ENCODE results near the gene PMEPA1.

PMEPA1 gene

DNA sequence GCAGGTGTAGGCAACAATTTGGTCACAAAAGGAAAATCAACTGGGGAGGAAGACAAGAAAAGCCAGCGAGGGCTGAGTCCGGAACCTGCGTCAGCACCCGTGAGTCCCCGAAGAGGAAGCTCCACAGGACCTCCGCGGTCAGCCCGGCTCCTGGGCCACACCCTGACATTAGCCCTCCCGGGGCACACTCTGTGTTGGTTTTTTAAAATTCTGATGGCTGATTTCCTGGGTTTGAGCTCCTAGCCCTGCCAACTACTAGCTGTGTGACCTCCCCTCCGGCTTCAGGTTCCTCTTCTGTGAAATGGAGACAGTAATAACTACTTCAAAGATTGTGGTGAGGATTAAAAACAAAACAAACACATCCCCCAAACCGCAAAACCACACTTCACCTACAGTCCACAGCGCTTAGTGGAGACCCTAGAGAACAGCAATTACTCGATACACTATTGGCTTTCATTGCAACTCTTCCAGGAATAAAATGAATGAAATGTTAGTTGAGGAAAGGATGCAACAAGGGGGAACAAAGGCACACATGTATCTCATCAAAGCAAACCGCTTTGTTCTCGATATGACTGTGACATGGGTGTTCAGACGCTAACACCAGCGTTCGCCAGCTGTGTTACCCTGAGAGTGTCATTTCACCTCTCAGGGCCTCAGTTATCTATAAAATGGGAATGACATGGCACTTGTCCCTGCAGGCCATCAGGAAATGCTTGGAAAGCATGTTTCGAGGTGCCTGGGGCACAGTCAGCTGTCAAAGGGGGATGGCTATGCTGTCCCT is 90.6 kb downstream of the PMEPA1 start:
- DNase-seq = peak; percentile 42

DNA sequence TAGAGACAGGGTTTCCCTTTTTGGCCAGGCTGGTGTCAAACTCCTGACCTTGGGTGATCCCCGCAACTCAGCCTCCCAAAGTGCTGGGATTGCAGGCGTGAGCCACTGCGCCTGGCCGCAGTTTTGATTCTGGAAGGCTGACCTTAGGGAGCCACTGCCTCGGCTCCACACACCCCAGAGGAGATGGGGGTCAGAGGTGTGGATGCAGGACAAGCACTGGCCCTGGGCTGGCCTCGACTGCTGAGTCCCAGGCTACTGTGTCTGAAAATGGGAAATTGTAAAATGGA is 91.1 kb downstream of the PMEPA1 start:
- DNase-seq = no peak

DNA sequence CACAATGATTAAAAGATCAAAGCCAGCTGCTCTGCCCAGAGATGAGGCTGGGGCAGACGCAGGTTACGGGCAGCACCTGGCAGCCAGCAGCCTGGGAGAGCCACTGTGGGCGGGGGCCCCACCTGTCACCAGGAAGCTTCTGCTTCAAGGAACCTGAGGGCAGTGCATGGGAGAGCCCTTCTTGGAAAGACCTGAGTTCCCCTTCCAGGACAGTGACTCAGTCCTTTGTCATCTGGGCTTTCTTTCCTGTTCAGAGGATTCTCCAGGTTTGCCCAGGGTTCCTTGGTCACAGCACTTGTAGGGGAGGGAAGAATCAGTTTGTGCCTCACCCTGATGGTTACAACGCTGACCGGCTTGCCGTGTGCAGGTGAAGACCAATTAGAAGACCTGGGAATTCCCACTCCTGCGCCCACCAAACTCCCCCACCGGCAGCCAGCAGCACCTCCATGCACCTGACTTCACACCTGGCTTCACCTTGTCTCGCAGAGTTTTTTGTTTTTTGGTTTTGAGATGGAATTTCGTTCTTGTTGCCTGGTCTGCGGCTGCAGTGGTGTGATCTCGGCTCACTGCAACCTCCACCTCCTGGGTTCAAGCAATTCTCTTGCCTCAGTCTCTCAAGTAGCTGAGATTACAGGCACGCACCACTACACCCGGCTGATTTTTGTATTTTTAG is 91.6 kb downstream of the PMEPA1 start:
- no peak for DNase-seq

DNA sequence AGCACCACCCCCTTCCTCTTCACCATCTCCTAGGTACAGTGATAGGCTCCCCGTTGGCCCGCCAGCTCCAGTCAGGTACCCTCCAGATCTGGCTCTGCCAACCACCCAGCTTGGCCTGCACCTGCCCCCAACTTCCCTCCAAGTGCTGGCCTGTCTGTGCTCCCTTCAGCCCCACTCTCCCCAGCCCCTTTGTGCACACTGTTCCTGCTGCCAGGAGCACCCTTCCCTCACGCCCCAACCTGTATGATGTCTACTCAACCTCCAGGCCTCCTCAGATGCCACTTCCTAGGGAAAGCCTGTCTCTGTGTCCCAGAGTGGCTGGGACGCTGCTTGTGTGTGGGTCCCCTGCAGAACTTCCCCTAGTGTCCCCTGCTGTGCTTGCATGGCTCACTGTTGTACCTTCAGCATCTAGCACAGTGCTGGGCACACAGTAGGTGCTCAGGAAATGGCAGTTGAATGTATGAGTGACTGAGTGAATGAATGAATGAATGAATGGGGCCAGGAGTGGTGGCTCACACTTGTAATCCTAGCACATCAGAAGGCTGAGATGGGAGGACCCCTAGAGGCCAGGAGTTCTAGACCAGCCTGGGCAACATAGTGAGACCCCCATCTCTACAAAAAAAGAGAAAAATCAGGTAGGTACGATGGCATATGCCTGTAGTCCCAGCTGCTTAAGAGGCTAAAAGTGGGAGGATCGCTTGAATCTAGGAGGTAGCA is 92.6 kb downstream of the PMEPA1 start:
- no peak for DNase-seq

DNA sequence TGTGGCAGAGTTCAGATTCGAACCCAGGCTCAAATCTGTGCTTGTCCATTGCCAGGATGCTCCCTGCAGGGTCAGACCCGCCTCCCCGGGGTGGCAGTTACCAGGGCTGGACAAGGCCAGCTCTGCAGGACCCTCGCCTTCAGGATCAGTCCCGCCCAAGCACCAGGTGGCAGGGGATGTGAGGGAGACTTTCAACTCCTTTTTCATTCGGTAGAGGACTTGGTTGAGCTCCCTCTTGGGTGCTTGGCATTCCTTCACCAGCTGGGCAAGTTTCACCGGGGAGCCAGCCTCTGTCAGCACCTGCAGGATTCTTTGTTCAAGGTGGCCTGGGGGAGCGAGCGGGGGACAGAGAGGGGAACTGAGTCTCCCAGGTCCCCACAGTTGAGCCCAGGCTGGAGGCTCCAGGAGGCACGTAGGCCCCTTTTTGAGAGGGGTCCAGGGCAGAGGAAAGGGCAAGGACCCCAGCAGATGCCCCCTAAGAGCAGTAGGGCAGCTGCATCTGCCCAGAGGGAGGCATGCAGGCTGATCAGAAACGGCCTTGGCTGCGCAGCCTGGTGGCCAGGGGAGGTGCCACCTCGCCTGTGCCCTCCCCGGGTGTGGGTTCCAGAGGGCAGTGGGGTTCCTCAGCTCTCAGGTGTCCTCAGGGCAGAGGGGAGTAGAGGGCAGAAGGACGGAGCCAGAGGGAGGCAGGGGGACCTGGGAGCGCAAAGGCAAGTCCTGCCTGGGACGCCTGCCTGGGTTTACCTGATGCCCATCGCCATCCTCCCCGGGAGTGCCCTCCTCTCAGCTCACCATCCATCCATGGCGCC is 93.5 kb downstream of the PMEPA1 start:
- no peak for DNase-seq

DNA sequence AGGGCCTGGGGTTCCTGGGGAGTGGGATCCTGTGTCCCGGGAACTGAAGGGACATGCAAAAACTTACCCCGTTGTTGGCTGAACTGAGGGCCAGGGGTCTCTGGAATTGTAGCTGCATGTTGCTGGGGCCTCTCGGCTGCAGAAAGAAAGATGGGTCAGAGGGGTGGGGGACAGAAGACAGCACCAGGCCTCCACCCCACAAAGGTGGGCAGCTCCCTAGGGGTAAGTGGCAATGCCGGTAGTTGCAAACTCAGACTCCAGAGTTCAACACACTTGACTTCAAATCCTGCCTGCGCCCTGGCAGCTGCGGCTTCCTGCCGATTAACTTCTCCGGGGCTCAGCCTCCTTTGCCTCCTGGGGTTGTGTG is 94.4 kb downstream of the PMEPA1 start:
- DNase-seq = no peak

DNA sequence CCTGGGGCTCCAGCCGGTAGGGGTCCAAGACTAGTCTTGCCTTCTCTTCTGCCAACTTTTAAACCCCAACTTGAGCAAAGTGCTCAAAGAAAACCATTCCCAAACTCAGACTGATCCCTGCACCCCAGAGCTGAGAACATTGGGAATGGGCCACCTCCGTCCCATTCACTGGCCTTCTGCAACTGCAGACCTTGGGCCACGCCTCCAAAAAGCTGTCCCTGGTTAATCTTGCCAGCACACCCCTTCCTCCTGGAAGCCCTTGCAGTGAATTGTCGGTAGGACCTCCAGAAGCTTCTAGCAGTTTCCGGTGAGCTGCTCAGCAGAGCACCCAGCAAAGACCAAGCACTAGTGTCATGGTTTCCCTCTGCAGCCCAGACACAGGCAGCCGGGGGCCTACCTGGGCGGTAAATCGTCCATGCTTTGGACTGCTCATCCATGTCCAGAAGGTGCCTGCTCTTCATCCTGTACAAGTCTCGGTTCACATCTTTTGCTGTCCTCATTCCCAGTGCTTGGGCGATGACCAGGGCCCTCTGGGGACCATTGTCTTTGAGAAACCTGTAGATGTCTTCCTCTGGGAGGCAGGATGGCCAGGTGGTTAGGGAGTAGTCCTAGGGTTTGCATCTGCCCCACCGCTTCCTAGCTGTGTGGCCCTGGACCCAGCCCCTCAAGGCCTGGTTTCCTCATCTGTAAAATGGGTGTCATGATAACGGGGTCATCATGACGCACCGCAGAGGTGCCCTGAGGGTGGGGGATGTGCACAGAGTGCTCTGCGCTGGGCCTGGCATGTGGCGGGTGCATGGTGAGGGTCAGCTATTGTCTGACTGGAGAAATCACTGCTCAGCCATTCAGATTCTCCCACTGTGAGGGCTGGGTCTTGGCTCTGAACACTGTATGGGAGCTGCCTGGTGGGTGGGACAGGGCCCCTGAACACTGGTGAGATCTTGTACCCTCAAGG is 95.0 kb downstream of the PMEPA1 start:
- no peak for DNase-seq

DNA sequence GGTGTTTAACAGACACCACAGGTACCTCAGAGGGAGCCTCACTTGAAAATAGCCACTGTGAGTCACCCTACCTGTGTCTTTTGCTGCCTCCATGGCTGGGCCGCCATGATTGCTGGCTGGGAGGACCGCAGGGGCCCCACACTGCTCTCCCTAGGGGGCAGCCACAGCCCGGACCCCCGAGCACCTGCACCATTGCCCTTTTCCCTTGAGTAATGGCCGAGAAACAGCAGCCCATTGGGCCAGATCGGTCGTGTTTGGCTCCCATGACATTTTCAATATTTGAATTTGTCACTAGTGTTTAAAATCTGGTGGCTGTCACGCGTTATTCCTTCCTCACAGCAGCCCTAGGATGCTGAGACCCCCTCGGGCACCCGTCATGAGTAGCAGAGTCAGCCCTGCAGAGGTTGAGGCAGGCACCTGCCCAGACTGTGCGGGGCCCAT is 96.3 kb downstream of the PMEPA1 start:
- DNase-seq = no peak

DNA sequence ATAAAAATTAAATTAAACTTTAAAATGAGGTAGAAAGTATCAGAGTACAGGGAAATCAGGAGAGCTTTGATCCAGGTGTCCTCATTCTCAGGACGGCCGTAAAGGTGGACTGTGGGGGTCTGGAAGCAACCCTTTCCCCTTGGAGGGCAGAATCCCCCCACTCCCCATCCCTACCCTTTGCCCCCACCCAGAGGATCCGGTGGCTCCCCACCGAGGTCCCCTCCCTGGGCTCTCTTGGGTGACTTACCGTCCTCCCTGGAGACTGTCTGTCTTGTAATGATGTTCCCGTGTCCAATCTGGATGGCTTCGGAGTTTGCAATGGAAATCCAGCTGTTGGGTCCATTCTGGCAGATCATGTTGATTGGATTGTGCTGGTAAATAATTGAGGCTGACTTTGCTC is 96.9 kb downstream of the PMEPA1 start:
- no peak for DNase-seq

DNA sequence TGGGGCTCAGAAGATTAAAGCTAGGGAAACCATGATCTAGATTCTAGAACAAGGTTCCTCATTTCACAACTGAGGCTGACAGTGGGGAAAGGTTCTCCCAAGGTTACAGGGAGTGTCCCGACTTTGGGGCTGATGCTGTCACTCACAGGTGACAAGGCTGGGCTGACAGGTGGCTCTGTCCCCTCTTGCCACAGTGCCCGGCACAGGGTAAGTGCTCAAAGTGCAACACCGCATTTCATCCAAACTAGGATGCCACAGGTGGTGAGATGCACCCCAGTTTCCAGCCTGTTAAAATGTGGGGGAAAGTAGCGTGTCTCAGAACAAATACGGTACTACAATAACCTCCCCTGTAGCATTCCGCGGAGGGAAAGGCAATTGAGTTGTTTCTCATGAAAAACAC is 97.4 kb downstream of the PMEPA1 start:
- DNase-seq = no peak

DNA sequence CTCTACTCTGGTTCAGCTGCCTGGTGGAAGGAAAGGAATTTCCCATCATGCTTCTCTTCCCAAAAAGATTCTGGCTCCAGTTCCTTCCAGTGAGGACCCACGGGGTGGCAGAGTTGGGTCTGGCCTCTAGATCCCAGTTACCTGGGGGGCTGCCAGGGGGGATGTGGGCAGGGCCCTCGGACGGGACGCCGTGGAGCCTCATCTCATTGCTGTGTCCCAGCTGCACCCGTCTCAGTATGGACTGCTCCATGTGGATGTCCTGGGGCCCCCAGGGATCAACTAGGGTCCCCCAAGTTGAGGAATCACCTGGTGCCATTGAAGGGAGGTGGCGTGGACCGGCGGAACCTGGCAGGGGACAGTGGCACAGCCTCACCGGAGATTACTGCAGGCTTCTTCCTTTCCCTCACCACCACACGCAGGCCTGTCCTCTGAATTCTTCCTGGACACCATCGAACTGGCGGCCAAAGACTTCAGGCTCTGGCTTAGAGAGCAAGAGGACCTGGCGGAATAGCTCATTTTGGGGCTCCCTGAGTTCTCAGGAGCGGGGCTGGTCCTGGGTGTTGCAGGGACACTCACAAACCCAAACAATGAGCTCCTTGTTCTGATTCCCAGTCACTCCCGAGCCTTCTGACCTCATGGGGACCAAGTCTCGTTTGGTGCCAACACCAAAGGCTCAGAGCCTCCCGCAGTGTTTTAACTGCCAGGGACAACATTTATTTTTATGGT is 98.1 kb downstream of the PMEPA1 start:
- no peak for DNase-seq

DNA sequence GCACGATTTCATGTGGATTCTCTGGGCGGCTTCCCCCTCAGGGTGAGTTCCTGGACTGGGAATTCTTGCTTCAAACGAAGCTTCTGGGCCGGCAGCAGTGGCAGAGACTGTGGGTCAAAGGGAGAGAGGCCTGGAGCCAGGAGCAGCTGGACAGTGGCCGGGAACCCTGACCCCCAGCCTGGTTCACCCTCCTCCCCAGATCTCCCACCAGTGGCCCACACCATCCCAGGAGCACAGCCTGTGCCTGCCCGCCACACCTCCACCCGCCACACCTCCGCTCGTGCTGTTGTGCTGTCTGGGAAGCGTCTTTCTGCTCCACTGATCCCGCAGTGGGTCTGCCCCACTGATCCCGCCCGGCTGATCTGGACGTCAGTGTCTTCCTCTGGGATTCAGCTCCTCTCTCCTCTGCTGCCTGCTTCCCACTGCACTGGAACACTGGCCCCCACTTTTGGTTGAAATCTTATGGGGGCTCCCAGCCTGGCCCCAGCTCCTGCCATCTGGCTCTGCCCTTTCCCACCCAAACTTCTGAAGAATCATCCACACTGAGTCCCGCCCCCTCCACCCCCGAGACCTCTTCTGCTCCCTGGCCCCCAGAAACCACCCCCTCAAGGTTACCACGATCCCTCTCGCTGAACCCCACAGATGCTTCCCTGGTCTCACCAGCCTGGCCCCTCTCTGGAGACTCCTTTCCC is 99.4 kb downstream of the PMEPA1 start:
- DNase-seq = no peak

DNA sequence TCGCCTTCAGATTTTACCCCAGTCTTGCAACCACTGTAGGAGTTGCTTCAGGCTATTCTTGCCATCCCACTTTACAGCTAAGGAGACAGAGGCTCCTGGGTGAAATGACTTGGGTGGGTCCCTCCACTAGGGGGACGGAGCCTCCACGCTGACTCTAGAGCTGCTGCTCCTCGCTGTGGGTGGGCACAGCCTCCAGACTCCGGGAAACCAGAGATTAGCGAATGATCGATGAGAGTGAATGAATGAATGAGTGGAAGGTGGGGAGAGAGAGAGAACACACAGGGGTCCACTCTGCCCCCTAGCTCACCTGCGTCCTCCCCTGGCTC is 100.0 kb downstream of the PMEPA1 start:
- DNase-seq = no peak

DNA sequence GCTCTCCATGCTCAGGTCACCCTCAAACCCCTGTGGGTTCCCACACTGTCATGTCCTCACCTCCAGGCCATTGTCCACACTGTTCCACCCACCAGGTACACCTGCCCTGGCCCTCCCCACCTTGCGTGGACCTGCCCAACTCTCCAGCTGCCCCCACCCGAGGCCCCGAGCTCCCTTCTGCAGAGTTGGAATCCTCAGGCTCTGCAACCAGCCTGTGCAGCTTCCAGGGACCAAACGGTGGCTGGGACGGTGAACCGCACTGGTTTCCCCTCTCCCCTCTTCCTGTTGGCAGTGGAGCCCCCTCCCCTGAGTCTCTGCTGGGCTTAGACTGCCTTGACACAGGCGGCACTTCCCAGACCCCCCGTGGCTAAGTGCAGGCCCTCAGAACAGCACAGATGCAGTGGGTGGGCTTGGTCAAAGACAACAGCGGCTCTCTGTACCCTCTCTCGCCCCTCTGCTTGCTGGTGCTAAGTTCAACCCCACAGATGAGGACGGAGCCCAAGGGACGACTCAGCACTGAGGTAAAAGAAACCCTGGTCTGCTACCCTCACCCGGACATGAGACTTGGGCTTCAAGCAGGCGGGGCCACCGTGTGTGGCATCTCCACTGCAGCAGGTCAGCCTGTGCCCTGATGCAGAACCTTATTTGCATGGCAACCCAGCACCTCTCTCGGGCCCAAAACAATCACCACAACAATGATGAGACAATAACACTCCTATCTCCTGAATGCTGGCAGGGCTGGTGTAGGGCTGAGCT is 100.6 kb downstream of the PMEPA1 start:
- no peak for DNase-seq

DNA sequence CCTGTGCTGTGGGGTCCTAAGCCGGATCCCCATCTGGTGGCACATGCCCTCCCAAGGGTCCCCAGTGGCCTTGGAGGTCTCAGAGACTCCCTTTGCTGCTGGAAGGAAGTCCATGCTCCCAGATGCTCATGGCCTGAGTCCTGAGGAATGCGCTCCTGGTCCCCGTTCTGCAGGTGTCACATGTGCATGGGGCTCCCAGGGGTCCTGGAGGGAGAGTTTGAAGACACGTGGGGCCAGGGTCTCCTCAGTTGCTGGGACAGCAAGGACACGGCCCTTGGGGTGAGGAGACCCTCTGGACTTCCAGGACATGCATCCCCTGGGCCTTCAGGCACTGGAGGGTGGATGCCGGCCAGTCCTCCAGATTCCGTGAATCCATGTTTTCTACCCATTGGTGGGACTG is 101.3 kb downstream of the PMEPA1 start:
- DNase-seq = no peak

DNA sequence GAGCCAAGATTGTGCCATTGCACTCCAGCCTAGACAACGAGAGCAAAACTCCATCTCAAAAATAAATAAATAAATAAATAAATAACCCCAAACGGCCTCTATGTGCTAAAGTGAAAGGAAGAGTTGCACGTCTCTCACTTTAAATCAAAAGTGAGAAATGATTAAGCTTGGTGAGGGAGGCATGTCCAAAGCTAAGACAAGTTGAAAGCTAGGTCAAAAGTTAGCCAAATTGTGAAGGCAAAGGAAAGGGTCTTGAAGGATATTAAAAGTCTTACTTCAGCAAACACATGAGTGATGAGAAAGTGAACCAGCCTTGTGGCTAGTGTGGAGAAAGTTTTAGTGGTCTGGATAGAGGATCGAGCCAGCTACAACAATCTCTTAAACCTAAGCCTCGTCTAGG is 103.9 kb downstream of the PMEPA1 start:
- no peak for DNase-seq

DNA sequence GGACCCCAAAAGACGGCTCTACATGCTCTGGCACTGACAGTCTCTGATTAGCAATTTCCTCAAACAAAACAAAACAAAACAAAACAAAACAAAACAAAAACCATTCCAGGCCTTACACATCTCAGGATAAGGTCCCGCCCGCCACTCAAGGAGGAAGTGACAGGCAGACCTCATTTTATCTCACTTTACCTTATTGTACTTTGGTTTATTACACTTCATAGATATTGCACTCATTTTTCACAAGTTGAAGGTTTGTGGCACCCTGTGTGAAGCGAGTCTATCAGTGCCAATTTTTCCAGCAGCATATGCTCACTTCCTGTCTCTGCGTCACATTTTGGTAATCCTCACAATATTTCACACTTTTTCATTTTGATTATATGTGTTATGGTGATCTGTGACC is 104.8 kb downstream of the PMEPA1 start:
- DNase-seq = no peak

DNA sequence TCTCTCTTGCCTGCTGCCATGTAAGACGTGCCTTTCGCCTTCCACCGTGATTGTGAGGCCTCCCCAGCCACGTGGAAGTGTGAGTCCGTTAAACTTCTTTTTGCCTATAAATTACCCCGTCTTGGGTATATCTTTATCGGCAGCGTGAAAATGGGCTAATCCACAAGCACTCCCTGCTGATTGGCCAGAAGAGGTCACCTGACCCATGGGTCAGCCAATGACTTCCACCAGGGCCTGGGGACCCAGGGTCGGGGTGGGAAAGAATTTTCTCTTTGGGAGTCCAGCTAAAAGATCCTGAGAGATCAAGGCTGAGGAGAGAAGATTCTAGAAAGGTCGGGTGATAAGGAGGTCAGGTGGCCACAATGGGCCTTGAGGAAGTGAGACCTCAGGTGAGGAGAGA is 106.7 kb downstream of the PMEPA1 start:
- no peak for DNase-seq

DNA sequence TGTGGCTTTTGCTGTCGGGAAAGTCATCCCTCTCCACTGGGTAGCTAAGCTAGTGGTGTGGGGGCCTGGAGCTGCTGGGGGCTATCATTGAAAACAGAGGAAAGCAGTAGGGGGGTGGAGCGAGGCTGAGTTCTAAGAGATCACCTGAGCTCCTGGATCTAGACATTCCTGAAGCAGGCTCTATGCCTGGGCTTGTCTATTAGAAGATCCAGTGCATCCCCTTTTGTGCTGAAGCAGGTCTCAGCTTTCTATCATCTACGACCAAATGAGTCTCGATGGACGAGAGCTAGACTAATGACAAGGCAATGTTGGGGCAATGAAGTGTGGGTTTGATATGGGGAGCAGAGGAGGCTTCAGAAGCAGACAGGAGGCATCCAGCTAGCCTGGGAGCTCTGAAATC is 108.1 kb downstream of the PMEPA1 start:
- DNase-seq = no peak

DNA sequence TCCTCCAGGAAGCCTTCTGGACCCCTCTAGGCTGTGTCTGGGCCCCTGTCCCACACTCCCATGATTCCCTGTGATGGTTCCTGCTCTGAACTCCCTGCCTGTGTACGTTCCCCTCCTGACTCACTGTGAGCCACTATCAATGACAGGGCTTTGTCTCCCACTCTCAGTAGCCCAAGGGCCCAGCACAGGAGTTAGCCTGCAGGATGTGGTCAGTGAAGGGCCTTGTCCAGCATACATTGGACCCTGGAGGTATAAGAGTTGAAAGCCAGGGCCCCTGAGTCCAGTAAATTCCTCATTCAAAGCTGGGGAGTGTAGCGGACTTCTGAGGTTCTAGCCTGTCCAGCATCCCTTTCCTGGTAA is 108.6 kb downstream of the PMEPA1 start:
- no peak for DNase-seq

Data from activated CD4-positive, alpha-beta T cell treated with anti-CD3 and anti-CD28 coated beads for 1 hour (primary cell).